Retinal pigment epithelial cell (primary cell): Measurements from ENCODE around the gene TSEN15.
"Not testable (repeated sequence)": the region's sequence is repeated elsewhere in the genome, so short reads cannot be mapped to it uniquely, and the experiment has no call there.

Source experiments
- DNase-seq: peaks from one replicate; pipeline ENCODE4 v3.0.0-alpha.2; 2010; ENCODE audit warnings: low read depth
- H3K4me3 ChIP-seq: 2 replicates; pipeline ENCODE4 v1.5.1; 2011; ENCODE audit warnings: mild to moderate bottlenecking, low read length, control low read depth, moderate library complexity
- TF ChIP-seq, protein P1 (sequence below): conservative IDR thresholded peaks from 2 replicates; pipeline ENCODE4 v1.5.1; 2011; ENCODE audit warnings: low read depth, low read length, control low read depth, inconsistent platforms

Gene TSEN15

DNA sequence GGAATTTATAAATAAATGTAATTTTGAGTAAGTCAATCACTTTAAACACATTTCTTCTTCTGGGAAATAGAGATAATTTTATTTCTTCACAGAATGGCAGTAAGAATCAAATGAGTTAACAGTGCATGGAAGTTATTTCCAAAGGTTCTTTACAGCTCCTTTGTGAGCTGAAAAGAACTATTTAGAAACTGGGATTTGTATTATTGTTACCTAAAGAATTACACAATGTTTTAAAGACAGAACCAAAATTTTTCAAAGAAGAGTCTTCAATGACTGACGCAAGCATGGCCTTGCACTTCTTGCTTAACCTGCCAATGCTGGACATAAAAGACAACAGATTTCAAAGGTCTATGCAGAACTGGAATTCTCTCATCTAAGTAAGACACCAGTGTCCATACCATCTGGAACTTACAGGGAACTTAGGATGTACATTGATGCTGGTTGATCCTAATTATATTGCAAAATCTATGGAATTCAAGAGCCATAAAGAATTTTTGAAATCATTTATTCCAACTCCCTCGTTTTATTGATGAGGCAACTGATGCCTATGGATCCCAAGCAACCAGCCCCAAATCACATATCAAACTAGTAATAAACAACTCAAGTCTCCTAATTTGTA is 16.7 kb upstream of the TSEN15 start:
- TF ChIP-seq, protein P1, sequence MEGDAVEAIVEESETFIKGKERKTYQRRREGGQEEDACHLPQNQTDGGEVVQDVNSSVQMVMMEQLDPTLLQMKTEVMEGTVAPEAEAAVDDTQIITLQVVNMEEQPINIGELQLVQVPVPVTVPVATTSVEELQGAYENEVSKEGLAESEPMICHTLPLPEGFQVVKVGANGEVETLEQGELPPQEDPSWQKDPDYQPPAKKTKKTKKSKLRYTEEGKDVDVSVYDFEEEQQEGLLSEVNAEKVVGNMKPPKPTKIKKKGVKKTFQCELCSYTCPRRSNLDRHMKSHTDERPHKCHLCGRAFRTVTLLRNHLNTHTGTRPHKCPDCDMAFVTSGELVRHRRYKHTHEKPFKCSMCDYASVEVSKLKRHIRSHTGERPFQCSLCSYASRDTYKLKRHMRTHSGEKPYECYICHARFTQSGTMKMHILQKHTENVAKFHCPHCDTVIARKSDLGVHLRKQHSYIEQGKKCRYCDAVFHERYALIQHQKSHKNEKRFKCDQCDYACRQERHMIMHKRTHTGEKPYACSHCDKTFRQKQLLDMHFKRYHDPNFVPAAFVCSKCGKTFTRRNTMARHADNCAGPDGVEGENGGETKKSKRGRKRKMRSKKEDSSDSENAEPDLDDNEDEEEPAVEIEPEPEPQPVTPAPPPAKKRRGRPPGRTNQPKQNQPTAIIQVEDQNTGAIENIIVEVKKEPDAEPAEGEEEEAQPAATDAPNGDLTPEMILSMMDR, result no peak
- H3K4me3 ChIP-seq, result no peak overlapping the region
- DNase-seq, result no peak

DNA sequence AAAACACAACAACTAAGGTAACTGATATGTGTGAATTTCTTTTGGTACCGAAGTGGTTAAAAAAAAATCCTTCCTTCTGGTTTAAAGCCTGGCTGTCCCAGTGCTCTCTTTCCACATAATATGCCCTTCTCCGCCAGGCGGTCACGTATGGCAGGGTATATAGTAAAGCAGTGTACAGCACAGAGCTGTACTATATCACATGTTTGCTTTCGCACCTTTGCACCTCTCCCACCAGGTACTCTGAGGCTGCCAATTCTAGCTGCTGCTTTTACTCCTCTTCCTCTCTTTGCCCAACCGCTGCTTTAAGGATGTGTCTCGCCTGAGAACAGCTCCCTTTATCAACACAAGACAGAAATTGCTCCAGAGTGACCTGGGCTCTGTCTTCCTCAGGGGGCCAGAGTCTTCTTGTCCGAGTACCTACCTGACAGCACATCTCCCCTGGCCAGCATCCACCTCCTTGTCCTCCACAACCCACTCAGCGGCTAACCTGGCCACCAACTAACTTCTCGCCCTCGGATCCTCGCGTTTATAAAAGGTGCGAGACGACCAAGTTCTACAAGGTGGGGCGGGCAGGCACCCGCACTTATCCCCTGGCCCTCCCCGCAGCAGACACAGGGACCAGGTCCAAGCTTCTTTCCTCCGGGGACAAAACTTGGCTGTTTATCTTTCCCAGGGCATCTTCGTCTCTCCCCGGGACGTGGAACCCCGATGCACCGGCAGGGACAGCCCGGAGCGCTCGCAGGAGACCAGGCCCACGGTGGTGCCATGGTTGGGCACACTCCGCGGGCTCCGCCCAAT is 15.6 kb upstream of the TSEN15 start:
- DNase-seq, result no peak
- peak overlapping the region; percentile 62 for H3K4me3 ChIP-seq

DNA sequence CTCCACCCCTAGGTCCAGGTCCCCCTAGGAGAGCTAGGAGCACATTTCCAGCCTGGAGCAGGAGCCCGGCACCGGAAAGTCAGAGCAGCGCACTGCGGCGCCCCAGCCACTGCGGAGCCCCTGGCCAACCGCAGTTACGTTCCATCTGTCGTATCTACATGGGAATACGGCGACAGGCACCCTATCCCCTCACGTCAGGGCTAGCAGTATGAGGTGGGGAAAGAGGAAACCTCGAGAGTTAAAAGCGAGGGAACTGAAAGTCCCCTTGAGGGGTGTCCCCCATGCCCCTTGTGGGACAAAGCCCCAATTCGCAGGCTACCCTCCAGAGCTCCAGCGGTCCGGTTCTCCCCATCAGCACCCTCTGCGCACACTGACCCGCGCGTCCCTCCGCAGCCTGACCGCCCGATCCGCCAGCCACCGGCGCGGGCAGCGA is 15.0 kb upstream of the TSEN15 start:
- TF ChIP-seq, protein P1, result no peak
- H3K4me3 ChIP-seq, result peak overlapping the region; percentile 62
- DNase-seq, result no peak

More for the DNA sequence above, 15.6 kb upstream of the TSEN15 start:
- TF ChIP-seq, protein P1, result no peak

DNA sequence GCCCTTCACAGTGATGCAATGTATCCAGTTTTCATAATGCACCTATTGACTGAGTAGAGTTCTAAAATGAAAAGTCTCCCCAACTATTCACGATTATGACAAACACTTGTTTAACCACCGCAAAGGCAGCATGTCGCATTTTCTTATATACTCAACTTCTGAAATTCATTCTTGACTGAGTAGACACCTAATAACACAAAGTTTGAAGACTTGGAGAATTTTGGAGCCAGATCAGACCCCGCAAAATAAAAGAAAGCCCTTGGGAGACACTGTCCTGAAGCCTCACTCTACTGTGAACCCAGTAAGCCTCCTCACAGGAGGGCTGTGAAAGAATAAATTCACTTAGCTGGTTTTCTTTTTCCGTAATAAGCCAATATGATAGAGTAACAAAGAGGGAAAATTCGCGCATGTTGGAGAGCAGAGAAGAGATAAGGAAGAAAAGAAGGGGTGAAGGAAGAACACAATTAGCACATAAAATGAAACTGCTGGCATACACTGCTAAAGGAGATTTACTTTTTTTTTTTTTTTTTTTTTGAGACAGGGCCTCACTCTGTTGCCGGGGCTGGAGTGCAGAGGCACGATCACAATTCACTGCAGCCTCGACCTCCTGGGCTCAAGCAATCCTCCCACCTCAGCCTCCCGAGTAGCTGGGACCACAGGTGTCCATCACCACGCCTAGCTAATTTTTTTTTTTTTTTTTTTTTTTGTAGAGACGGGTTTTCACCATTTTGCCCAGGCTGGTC is 13.5 kb upstream of the TSEN15 start:
- TF ChIP-seq, protein P1, result no peak
- no peak for DNase-seq
- H3K4me3 ChIP-seq, result peak overlapping the region; percentile 49

DNA sequence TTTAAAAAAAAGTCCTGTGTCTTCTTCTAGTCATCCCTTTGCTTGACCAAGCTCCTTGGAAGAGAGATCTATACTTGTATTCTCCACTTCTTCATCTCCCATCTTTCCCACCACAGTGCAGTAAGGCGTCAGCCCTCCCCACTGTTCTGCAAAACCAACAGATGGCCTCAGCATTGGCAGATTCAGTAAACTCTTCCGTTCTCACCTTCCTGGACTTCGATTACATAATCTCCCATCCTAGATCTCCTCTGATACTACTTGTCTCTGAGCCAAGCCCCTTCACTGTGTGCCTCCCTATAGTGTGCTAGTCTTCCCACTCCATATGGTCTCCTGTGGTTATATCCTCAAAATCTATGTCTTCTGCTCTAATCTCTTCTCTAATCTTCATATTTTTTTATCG is 12.4 kb upstream of the TSEN15 start:
- DNase-seq, result no peak
- TF ChIP-seq, protein P1, result no peak
- no peak overlapping the region for H3K4me3 ChIP-seq

DNA sequence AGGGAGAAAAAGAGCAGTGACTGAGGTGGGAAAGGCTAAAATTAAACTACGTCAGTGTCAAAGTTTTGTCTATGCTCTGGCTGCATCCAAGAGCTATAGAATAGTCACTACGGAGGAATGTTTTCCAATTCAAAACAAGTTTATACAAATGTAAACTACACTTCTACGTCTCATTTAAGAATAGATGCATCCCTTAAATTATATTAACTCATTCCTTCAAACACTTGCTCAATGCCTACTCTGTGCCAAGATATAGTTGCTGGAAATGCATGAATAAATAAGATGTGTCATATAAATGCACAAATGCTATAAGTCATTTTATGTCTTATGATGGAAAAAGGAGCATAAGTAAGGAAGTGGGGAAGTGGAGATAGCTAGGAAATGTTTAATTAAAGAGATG is 9.8 kb upstream of the TSEN15 start:
- H3K4me3 ChIP-seq, result no peak overlapping the region
- DNase-seq, result no peak
- TF ChIP-seq, protein P1, result no peak

DNA sequence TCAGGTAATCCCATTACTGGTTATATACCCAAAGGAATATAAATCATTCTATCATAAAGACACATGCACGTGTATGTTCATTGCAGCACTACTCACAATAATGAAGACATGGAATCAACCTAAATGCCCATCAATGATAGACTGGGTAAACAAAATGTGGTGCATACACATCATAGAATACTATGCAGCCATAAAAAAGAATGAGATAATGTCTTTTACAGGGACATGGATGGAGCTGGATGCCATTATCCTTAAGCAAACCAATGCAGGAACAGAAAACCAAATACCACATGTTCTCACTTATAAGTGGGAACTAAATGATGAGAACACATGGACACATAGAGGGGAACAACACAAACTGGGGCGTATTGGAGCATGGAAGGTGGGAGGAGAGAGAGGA is 8.2 kb upstream of the TSEN15 start:
- not testable (repeated sequence) for DNase-seq, H3K4me3 ChIP-seq
